Panc1 (cell line): Measurements from ENCODE around the gene MAP2K5.

Experiments used
- POLR2AphosphoS5 ChIP-seq: IDR thresholded peaks from 2 replicates; pipeline ENCODE4 v1.6.1; 2012; ENCODE audit warnings: mild to moderate bottlenecking, low read depth, low read length, moderate library complexity
- SIN3A ChIP-seq: IDR thresholded peaks from 2 replicates; pipeline ENCODE4 v1.6.1; 2012; ENCODE audit warnings: low read depth, mild to moderate bottlenecking, low read length, moderate library complexity, borderline replicate concordance; ENCODE audit not compliant: insufficient read depth
- TF ChIP-seq, protein P1 (sequence below): fragments of 450-650 bp; IDR thresholded peaks from 2 replicates; pipeline ENCODE4 v1.5.1; 2017; ENCODE audit warnings: mild to moderate bottlenecking
- TF ChIP-seq, protein P2 (sequence below), 2 experiments: IDR thresholded peaks; 2 replicates each; pipeline ENCODE4 v1.6.1; 2011 to 2012; ENCODE audit warnings: low read depth in 2 of 2, control low read depth in 1 of 2, low read length in 1 of 2, mild to moderate bottlenecking in 1 of 2, moderate library complexity in 1 of 2; ENCODE audit not compliant: insufficient read depth in 1 of 2

DNA sequence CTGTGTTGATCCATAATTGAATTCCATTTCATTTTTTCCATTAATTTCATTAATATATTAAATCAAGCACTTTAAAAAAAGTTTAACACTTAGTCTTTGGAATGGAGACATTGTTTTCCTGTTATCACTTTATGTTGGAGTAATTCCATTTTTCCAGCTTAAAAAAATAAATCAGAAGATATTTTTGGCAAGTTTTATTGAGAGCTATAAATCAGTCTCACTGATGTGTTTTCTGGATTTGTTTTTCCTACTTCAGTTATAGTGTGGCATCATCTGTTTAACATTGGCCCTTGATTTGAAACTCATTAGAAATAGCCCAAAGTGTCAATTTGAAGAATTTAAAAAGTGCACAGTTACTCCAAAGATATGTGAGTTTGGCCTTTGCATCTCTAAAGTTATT is 53.1 kb downstream of the MAP2K5 start:
- TF ChIP-seq, protein P1, sequence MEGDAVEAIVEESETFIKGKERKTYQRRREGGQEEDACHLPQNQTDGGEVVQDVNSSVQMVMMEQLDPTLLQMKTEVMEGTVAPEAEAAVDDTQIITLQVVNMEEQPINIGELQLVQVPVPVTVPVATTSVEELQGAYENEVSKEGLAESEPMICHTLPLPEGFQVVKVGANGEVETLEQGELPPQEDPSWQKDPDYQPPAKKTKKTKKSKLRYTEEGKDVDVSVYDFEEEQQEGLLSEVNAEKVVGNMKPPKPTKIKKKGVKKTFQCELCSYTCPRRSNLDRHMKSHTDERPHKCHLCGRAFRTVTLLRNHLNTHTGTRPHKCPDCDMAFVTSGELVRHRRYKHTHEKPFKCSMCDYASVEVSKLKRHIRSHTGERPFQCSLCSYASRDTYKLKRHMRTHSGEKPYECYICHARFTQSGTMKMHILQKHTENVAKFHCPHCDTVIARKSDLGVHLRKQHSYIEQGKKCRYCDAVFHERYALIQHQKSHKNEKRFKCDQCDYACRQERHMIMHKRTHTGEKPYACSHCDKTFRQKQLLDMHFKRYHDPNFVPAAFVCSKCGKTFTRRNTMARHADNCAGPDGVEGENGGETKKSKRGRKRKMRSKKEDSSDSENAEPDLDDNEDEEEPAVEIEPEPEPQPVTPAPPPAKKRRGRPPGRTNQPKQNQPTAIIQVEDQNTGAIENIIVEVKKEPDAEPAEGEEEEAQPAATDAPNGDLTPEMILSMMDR, result no peak
- TF ChIP-seq POLR2AphosphoS5, result no peak
- TF ChIP-seq, protein P2, sequence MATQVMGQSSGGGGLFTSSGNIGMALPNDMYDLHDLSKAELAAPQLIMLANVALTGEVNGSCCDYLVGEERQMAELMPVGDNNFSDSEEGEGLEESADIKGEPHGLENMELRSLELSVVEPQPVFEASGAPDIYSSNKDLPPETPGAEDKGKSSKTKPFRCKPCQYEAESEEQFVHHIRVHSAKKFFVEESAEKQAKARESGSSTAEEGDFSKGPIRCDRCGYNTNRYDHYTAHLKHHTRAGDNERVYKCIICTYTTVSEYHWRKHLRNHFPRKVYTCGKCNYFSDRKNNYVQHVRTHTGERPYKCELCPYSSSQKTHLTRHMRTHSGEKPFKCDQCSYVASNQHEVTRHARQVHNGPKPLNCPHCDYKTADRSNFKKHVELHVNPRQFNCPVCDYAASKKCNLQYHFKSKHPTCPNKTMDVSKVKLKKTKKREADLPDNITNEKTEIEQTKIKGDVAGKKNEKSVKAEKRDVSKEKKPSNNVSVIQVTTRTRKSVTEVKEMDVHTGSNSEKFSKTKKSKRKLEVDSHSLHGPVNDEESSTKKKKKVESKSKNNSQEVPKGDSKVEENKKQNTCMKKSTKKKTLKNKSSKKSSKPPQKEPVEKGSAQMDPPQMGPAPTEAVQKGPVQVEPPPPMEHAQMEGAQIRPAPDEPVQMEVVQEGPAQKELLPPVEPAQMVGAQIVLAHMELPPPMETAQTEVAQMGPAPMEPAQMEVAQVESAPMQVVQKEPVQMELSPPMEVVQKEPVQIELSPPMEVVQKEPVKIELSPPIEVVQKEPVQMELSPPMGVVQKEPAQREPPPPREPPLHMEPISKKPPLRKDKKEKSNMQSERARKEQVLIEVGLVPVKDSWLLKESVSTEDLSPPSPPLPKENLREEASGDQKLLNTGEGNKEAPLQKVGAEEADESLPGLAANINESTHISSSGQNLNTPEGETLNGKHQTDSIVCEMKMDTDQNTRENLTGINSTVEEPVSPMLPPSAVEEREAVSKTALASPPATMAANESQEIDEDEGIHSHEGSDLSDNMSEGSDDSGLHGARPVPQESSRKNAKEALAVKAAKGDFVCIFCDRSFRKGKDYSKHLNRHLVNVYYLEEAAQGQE (IDR thresholded peaks at IDR 0.05; ENCODE audit: insufficient read depth in 1 of 2, low read depth in 2 of 2, low read length in 1 of 2), result no peak
- no peak for TF ChIP-seq SIN3A
